Heart right ventricle (tissue), 16 donors: Measurements from ENCODE around the gene ARHGEF7. TPM values are rescaled to one million over a fixed set of nuclear protein-coding genes. Genes with fewer than 3 reads are reported as not detected.
A peak's percentile ranks its signal among the peaks of the same experiment; 100 is the strongest.

ENCODE experiments used
- ATAC-seq, 8 donors: fragments of 200-7000 bp; cut with Tn5 transposase; one replicate each; pipeline ENCODE4 v1.9.1; 2020; ENCODE audit warnings: mild to moderate bottlenecking in 8 of 8, moderate library complexity in 8 of 8, moderate number of reproducible peaks in 1 of 8
- DNase-seq, 2 donors: peaks; one replicate each; pipeline ENCODE4 v3.0.0-alpha.2; 2020
- H3K27ac ChIP-seq, 10 donors: fragments of 200-600 bp; sonication (generic) in 2 of 10; one replicate each; pipeline versions ENCODE4 v1.5.0 to v1.8.0; 2020 to 2022; ENCODE audit warnings: mild to moderate bottlenecking in 3 of 10
- H3K27me3 ChIP-seq, 7 donors: fragments of 200-600 bp; one replicate each; pipeline ENCODE4 v1.8.0; 2021 to 2022; ENCODE audit warnings: mild to moderate bottlenecking in 2 of 7
- H3K36me3 ChIP-seq, 9 donors: fragments of 200-600 bp; sonication (generic) in 1 of 9; one replicate each; pipeline versions ENCODE4 v1.5.0 to v1.8.0; 2020 to 2022; ENCODE audit warnings: mild to moderate bottlenecking in 2 of 9
- H3K4me1 ChIP-seq, 9 donors: fragments of 200-600 bp; sonication (generic) in 1 of 9; one replicate each; pipeline versions ENCODE4 v1.5.0 to v1.8.0; 2020 to 2022; ENCODE audit warnings: mild to moderate bottlenecking in 4 of 9
- H3K4me3 ChIP-seq, 10 donors: fragments of 200-600 bp; sonication (generic) in 2 of 10; one replicate each; pipeline versions ENCODE4 v1.5.0 to v1.8.0; 2020 to 2022; ENCODE audit warnings: mild to moderate bottlenecking in 7 of 10, moderate library complexity in 2 of 10
- H3K9me3 ChIP-seq, 11 donors: fragments of 200-600 bp in 10 of 11; sonication (generic) in 2 of 11; one replicate each; pipeline versions ENCODE4 v1.5.0 to v1.8.0; 2013 to 2022; ENCODE audit warnings: mild to moderate bottlenecking in 2 of 11, control low read depth in 1 of 11, moderate library complexity in 1 of 11
- CTCF ChIP-seq, 9 donors: fragments of 200-600 bp; sonication (generic) in 2 of 9; IDR thresholded peaks; one replicate each; pipeline versions ENCODE4 v1.5.0 to v1.8.0; 2021 to 2022; ENCODE audit warnings: antibody characterized with exemption in 9 of 9, mild to moderate bottlenecking in 5 of 9, moderate library complexity in 1 of 9
- WGBS, 2 donors: extraction: QIAGEN DNeasy Blood & Tissue Kit; methylation state at CpG; one replicate each; pipeline ENCODE4 v1.1.7; 2013; ENCODE audit warnings: inconsistent platforms in 1 of 2; 5-methylcytosine and 5-hydroxymethylcytosine counted together
- intact Hi-C, 10 donors: fragments of 100-400 bp; cut with DNase I; formaldehyde crosslinking; loops; one replicate each; pipeline versions ENCODE4 v1.11.1 to v1.14.2; 2022
- polyA plus RNA-seq, 2 donors: library from polyadenylated mRNA; stranded (reverse); fragments of 200-250 nt; gene quantifications; one replicate each; pipeline ENCODE4 v1.2.3, GENCODE V29; 2013
- total RNA-seq, 10 donors: library from RNA; stranded (reverse); fragmentation: NEBNext Ultra II Directional in 3 of 10; extraction: Animal tissue kit (Norgen Biotek cat#: 25700) in 3 of 10; gene quantifications; one replicate each; pipeline versions ENCODE4 v1.2.1 to v1.2.4, GENCODE V29; 2021 to 2023
- donor health status: Arrhythmogenic right ventricular cardiomyopathy.
- donor health status: ischemic (EF 13 %, LVEDD 7.1; RV severe dilation, severe dysfunction).
- donor health status: healthy with polysubstance abuse.
- donor health status: DM: no; HTN: yes; CAD: no.
- donor health status: DM: no; HTN: no; CAD: no.
- donor health status: ischemic (EF 25% LVEDD 6.9; RV normal size, moderate dysfunction).
- donor health status: ischemic (EF 25% LVEDD 5.7; RV mildly dilated, moderate dysfunction).
- donor health status: healthy.
- donor health status: DM: yes; HTN: yes; CAD: no.
- donor health status: Ischemic cardiomyopathy.
- donor health status: ischemic (EF 35%, LVEDD 5.7; RV mildly dilated, moderate dysfunction).
- donor health status: nonischemic (EF 11% LVEDD 7.7; RV severe dilation, severe dysfunction).
- donor health status: DM: yes; HTN: yes; CAD: no.
- donor health status: PGD.
- donor health status: ischemic (EF 29% LVEDD 5.4; RV normal size, mild dysfunction).
- donor health status: nonischemic (EF 23%, LVEDD 6.1; RV moderate dilation, normal function).

ARHGEF7 gene
- total and polyA plus RNA-seq, 12 donors, result 18.4 to 56.6 (median 43.1) TPM

GRCh38 chr13:111140562-111141105 is 25.5 kb downstream of the ARHGEF7 start:
- 88 to 91% methylated on average over 6 of the region's 6 CpGs for WGBS, 2 donors
- no peak for TF ChIP-seq CTCF (IDR thresholded peaks at IDR 0.05)
- ATAC-seq (no peak), DNase-seq (no peak)
- Histone ChIP-seq H3K4me1 (peaks cover 0 to 36% (median 12%) of the 10 kb centered on the region in 9 donors), H3K9me3 (no peaks in the 10 kb centered on the region), H3K27ac (no peak overlapping the region), H3K27me3 (peaks cover 0 to 11% (median 0%) of the 10 kb centered on the region in 7 donors), H3K36me3 (no peaks in the 10 kb centered on the region), H3K4me3 (no peak overlapping the region)
- intact Hi-C loops, result no loop called here

- no peak overlapping the region for H3K4me3 ChIP-seq
- H3K27ac ChIP-seq, result peak overlapping the region in 5 of 10 donors; percentile 4 to 71 (median 29)
- TF ChIP-seq CTCF (IDR thresholded peaks at IDR 0.05), result no peak
- no peaks in the 10 kb centered on the region for H3K9me3 ChIP-seq
- intact Hi-C loops, result no loop called here
- peak in 7 of 8 donors; percentile 62 to 86 (median 76) for ATAC-seq
- no peaks in the 10 kb centered on the region for H3K36me3 ChIP-seq
- H3K4me1 ChIP-seq, result peaks cover 0 to 44% (median 14%) of the 10 kb centered on the region in 9 donors
- WGBS, 2 donors, result 75 to 88% methylated on average over 1 of the region's 1 CpG
- DNase-seq, result no peak
- peaks cover 0 to 8% (median 0%) of the 10 kb centered on the region in 7 donors for H3K27me3 ChIP-seq
These were observed 27.4 kb downstream of the ARHGEF7 start for GRCh38 chr13:111142472-111142871.

GRCh38 chr13:111143865-111144540 is 28.9 kb downstream of the ARHGEF7 start:
- WGBS, 2 donors, result 60 to 67% methylated on average over 3 of the region's 3 CpGs
- DNase-seq (no peak), ATAC-seq (peak in 3 of 8 donors; percentile 11 to 43 (median 25))
- intact Hi-C loops, result no loop called here
- H3K4me3 ChIP-seq, result no peak overlapping the region
- H3K4me1 ChIP-seq, result peaks cover 0 to 44% (median 14%) of the 10 kb centered on the region in 9 donors
- no peak for TF ChIP-seq CTCF (IDR thresholded peaks at IDR 0.05)
- peaks cover 0 to 8% (median 0%) of the 10 kb centered on the region in 7 donors for H3K27me3 ChIP-seq
- H3K27ac ChIP-seq, result peak overlapping the region in 7 of 10 donors; percentile 1 to 71 (median 15)
- no peaks in the 10 kb centered on the region for H3K36me3 ChIP-seq
- H3K9me3 ChIP-seq, result no peaks in the 10 kb centered on the region

GRCh38 chr13:111145071-111145470 is 30.0 kb downstream of the ARHGEF7 start:
- no peaks in the 10 kb centered on the region for H3K9me3 ChIP-seq

More at GRCh38 chr13:111145071-111145470, 30.0 kb downstream of the ARHGEF7 start:
- H3K27me3 ChIP-seq, result peaks cover 0 to 8% (median 0%) of the 10 kb centered on the region in 7 donors
- peaks cover 0 to 44% (median 14%) of the 10 kb centered on the region in 9 donors for H3K4me1 ChIP-seq
- H3K36me3 ChIP-seq, result no peaks in the 10 kb centered on the region
- H3K27ac ChIP-seq, result peak overlapping the region in 6 of 10 donors; percentile 12 to 71 (median 34)
- ATAC-seq (peak in 4 of 8 donors; percentile 30 to 50 (median 38)), DNase-seq (no peak)
- TF ChIP-seq CTCF (IDR thresholded peaks at IDR 0.05), result no peak
- WGBS, 2 donors, result 57 to 77% methylated on average over 7 of the region's 7 CpGs
- intact Hi-C loops, result no loop called here
- H3K4me3 ChIP-seq, result no peak overlapping the region
